Nephron progenitor cell (in vitro differentiated cells): ENCODE data around the gene RASAL2.

Experiments
- DNase-seq: peaks from one replicate; pipeline ENCODE4 v3.0.0; 2021
- H3K27ac Mint-ChIP-seq: 2 replicates; pipeline ENCODE4 v1.8.0; 2021; ENCODE audit warnings: mild to moderate bottlenecking, moderate library complexity, mixed read lengths
- H3K27me3 Mint-ChIP-seq: 2 replicates; pipeline ENCODE4 v1.8.0; 2021; ENCODE audit warnings: mild to moderate bottlenecking, low read depth, mixed read lengths; ENCODE audit not compliant: poor library complexity
- H3K36me3 Mint-ChIP-seq: 2 replicates; pipeline ENCODE4 v1.8.0; 2021; ENCODE audit warnings: low read depth, mixed read lengths
- H3K4me1 Mint-ChIP-seq: 2 replicates; pipeline ENCODE4 v1.8.0; 2021; ENCODE audit warnings: mixed read lengths
- H3K4me3 Mint-ChIP-seq: 2 replicates; pipeline ENCODE4 v1.8.0; 2021; ENCODE audit warnings: mild to moderate bottlenecking, moderate library complexity, mixed read lengths
- H3K9me3 Mint-ChIP-seq: 2 replicates; pipeline ENCODE4 v1.8.0; 2021; ENCODE audit warnings: mild to moderate bottlenecking, moderate library complexity, mixed read lengths
- CTCF ChIP-seq: fragments of 200-600 bp; sonication (generic); IDR thresholded peaks from 2 replicates; pipeline ENCODE4 v1.5.0; 2021; ENCODE audit warnings: antibody characterized with exemption

The RASAL2 gene

GRCh38 chr1:178122283-178122682, 28.4 kb downstream of the RASAL2 start:
- Mint-ChIP-seq H3K36me3 (peaks cover 25% of the 10 kb centered on the region), H3K9me3 (peaks cover 22% of the 10 kb centered on the region), H3K4me3 (no peak overlapping the region), H3K27me3 (no peaks in the 10 kb centered on the region), H3K27ac (no peak overlapping the region), H3K4me1 (no peaks in the 10 kb centered on the region)
- no peak for DNase-seq
- TF ChIP-seq CTCF, result no peak

GRCh38 chr1:178124115-178124514, 30.2 kb downstream of the RASAL2 start:
- no peak for TF ChIP-seq CTCF
- H3K4me3 Mint-ChIP-seq, result no peak overlapping the region
- H3K36me3 Mint-ChIP-seq, result peaks cover 25% of the 10 kb centered on the region
- no peak overlapping the region for H3K27ac Mint-ChIP-seq
- no peak for DNase-seq
- H3K4me1 Mint-ChIP-seq, result no peaks in the 10 kb centered on the region
- H3K9me3 Mint-ChIP-seq, result peaks cover 19% of the 10 kb centered on the region
- H3K27me3 Mint-ChIP-seq, result no peaks in the 10 kb centered on the region

GRCh38 chr1:178126261-178126660, 32.4 kb downstream of the RASAL2 start:
- Mint-ChIP-seq H3K27ac (no peak overlapping the region), H3K9me3 (no peaks in the 10 kb centered on the region), H3K4me1 (no peaks in the 10 kb centered on the region), H3K4me3 (no peak overlapping the region), H3K27me3 (no peaks in the 10 kb centered on the region), H3K36me3 (peaks cover 5% of the 10 kb centered on the region)
- no peak for DNase-seq
- TF ChIP-seq CTCF, result no peak

- Mint-ChIP-seq H3K36me3 (peaks cover 2% of the 10 kb centered on the region), H3K27me3 (no peaks in the 10 kb centered on the region), H3K4me3 (no peak overlapping the region), H3K27ac (no peak overlapping the region), H3K4me1 (no peaks in the 10 kb centered on the region), H3K9me3 (no peaks in the 10 kb centered on the region)
- no peak for DNase-seq
- no peak for TF ChIP-seq CTCF
Measured at GRCh38 chr1:178126741-178127185, 32.9 kb downstream of the RASAL2 start.

- Mint-ChIP-seq H3K27ac (no peak overlapping the region), H3K27me3 (no peaks in the 10 kb centered on the region), H3K4me3 (no peak overlapping the region), H3K4me1 (no peaks in the 10 kb centered on the region), H3K36me3 (no peaks in the 10 kb centered on the region), H3K9me3 (no peaks in the 10 kb centered on the region)
- TF ChIP-seq CTCF, result no peak
- no peak for DNase-seq
Measured at GRCh38 chr1:178127482-178128191, 33.7 kb downstream of the RASAL2 start.
